ENCODE data around the gene BBS1.

BBS1 gene

GRCh38 chr11:66555416-66555815 lies 45.0 kb downstream of the BBS1 start:
- no peak for DNase-seq

- no peak for DNase-seq
Measured at GRCh38 chr11:66556086-66556485, 45.7 kb downstream of the BBS1 start.

DNA sequence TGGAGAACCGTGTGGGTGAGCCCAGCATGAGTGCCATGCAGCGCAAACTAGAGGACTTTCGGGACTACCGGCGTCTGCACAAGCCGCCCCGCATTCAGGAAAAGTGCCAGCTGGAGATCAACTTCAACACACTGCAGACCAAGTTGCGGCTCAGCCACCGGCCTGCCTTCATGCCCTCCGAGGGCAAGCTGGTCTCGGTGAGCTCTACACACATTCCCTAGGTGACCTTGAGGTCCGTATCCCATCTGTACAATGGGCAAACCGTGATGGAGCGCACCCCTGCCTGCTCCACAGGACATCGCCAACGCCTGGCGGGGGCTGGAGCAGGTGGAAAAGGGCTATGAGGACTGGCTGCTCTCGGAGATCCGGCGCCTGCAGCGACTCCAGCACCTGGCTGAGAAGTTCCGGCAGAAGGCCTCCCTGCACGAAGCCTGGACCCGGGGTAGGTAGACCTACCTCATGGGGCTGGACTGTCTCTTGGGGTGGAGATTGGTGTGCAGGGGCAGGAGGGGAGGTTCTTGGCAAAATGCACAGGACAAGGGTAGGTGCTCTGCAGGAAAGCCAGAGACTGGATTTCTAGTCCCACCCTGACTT lies 47.4 kb downstream of the BBS1 start:
- no peak for DNase-seq

GRCh38 chr11:66559142-66559865 lies 48.9 kb downstream of the BBS1 start:
- DNase-seq: no peak

- DNase-seq: no peak
Measured at GRCh38 chr11:66559866-66560676, 49.6 kb downstream of the BBS1 start.

GRCh38 chr11:66561178-66561974 lies 50.9 kb downstream of the BBS1 start:
- no peak for DNase-seq

GRCh38 chr11:66561975-66562248 lies 51.5 kb downstream of the BBS1 start:
- DNase-seq: no peak

- DNase-seq: no peak
Measured at GRCh38 chr11:66562275-66562674, 51.8 kb downstream of the BBS1 start.

DNA sequence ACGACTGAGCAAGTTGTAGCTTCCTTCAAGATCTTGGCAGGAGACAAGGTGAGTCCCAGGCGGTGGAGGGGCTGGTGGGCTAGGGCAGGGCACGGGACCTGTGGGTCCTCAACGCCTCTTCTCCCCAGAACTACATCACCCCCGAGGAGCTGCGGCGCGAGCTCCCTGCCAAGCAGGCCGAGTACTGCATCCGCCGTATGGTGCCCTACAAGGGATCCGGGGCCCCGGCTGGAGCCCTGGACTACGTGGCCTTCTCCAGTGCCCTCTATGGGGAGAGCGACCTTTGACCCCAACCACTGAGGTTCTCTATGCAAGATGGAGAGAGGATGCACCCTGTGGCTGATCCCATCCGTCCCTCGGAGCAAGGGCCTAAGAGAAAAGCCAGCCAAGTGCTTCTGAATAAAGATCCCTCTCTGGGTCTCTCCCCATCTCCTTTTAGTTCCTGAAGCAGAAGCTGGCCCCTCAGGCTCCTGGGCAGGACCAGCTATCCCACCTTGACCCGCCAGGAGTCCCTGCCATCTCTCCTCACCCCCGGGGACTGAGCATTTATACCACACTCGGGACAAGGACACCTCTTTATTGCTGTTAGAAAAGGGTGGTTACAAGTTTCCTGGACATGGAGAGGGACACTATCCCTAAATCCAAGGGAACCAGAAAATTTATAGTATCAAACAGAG lies 52.6 kb downstream of the BBS1 start:
- DNase-seq: no peak

- no peak for DNase-seq
Measured at GRCh38 chr11:66563832-66564231, 53.4 kb downstream of the BBS1 start.

GRCh38 chr11:66564538-66564937 lies 54.1 kb downstream of the BBS1 start:
- no peak for DNase-seq

- DNase-seq: no peak
Measured at GRCh38 chr11:66564984-66565383, 54.5 kb downstream of the BBS1 start.

DNA sequence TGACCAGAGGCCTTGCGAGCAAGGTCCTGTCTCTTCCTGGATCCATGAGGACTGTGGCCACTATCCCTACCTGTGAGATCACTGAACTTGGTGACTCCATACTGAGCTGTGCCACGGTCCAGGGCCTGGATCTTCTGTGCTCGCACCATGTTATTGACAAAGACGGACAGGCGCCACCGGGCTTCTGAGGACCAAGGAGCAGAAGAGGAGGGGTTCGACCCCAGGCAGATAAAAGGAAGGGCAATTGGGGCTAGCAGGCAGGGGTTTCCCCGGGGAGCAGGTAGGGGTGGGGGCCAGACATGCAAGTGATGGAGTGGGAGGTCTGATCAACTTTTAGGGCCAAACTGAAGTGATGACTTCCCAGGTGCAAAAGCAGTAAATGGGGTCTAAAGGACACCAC lies 55.8 kb downstream of the BBS1 start:
- no peak for DNase-seq

GRCh38 chr11:66567787-66568123 lies 57.3 kb downstream of the BBS1 start:
- DNase-seq: no peak

DNA sequence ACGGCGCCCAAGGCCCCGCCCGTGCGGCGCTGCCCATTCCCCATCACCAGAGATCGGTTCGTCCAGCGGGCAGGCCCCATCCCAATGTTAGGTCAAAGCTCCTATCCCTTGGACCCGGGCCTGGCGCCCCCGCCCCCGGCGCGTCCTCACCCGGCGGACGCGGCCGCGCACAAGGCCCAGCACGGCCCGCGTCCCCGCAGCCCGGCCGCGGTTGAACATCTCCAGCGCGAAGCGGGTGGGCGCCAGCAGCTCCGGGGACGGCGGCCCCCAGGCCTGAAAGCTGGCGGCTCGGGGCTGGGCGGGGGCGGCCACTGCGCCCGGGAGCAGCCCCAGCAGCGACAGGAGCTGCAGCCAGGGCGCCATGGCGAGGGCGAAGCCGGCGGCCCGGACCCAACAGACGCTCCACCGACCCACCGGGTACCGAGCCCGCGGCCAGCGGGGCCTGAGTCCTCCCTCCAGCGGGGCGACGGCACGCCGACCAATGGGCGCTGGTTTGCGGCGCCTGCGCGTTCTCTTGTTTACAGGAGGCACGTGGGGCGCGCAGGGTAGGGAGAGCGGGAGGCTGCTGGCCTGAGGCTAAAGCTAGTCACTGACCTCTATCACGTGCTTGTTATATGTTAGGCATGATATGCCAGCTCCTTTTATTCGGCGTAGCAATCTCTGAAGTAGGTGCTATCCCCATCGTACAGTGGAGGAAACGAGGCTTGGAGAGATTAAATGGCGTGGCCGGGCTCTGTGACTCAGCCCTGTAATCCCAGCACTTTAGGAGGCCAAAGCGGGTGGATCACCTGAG lies 57.9 kb downstream of the BBS1 start, which contains the start of gene CTSF:
TSS of gene CTSF (minus strand) at position 483 of the 793 bp plus-strand sequence. CDS start at position 363, 120 bp downstream.
- peak; percentile 39 for DNase-seq

DNA sequence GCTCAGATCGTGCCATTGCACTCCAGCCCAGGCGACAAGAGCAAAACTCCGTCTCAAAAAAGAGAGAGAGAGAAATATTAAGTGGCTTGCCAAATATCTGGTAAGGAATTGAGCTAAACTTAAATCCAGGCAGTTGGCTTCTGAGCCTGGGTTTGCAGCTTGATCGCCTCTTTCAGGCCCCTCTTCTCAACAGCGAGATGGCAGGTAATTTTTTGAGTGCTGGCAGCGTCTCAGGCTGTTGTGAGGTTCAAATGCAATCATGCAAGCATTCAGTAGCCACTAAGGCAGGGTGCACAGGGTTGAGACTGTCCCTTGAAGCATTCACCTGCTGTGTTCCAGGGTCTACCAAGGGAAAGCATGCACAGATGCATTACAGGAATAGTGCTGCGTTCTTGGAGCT lies 58.6 kb downstream of the BBS1 start:
- DNase-seq: no peak

- DNase-seq: no peak
Measured at GRCh38 chr11:66570079-66570849, 59.8 kb downstream of the BBS1 start.

- no peak for DNase-seq
Measured at GRCh38 chr11:66570850-66571180, 60.4 kb downstream of the BBS1 start.

- peak; percentile 61 for DNase-seq
Measured at GRCh38 chr11:66579017-66579606, 68.7 kb downstream of the BBS1 start.

- no peak for DNase-seq
Measured at GRCh38 chr11:66580803-66581202, 70.4 kb downstream of the BBS1 start.

DNA sequence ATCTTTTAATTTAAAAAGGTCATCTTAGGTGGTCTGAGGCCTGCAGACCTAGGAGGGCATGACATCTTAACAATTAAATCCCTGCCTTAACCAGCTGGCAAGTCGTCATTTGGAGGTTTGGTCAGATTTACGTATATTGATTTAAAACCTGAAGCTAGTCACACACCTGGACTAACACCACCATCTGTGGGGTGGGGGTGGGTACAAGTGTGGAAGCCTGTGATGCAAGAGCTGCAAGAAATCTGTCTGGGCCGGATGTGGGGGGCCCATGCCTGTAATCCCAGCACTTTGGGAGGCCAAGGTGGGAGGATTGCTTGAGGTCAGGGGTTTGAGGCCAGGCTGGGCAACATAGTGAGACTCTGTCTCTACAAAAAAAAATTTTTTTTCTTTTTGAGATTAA lies 70.8 kb downstream of the BBS1 start:
- DNase-seq: no peak

Measured in amniotic stem cell (primary cell).